C4-2B (cell line): ENCODE measurements around the gene C15orf40.
A peak's percentile ranks its signal among the peaks of the same experiment; 100 is the strongest.
"Not testable (repeated sequence)": the region's sequence is repeated elsewhere in the genome, so short reads cannot be mapped to it uniquely, and the experiment has no call there.

Experiments
- H3K27ac ChIP-seq: fragments of 450-650 bp; 2 replicates; pipeline ENCODE4 v1.5.1; 2017
- CTCF ChIP-seq: fragments of 450-650 bp; conservative IDR thresholded peaks from 2 replicates; pipeline ENCODE4 v1.5.1; 2017; ENCODE audit warnings: mild to moderate bottlenecking
- ZFX ChIP-seq: fragments of 450-650 bp; IDR thresholded peaks from 2 replicates; pipeline ENCODE4 v1.6.1; 2017

The C15orf40 gene

DNA sequence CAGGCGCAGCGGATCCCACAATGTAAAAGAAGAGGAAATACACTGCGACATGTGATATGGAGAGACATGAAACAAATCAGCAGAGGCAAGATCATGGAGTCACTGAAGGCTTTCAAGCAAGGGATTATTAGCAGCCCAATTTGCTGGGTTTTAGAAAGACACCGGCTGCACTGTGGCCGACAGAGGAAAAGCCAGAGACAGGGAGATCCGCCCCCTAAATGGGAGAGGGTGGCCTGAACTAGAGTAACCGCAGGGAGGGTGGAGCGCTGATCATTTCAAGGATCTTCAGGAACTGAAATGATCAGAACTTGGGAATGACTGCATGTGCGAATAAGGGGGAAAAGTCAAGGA lies 612 bp upstream of the C15orf40 start:
- peak overlapping the region; percentile 79 for H3K27ac ChIP-seq
- TF ChIP-seq ZFX = no peak
- TF ChIP-seq CTCF = no peak

- peak overlapping the region; percentile 79 for H3K27ac ChIP-seq
- TF ChIP-seq ZFX (no peak), CTCF (peak; percentile 87)
Observed at GRCh38 chr15:83010709-83011270, 649 bp downstream of the C15orf40 start.

DNA sequence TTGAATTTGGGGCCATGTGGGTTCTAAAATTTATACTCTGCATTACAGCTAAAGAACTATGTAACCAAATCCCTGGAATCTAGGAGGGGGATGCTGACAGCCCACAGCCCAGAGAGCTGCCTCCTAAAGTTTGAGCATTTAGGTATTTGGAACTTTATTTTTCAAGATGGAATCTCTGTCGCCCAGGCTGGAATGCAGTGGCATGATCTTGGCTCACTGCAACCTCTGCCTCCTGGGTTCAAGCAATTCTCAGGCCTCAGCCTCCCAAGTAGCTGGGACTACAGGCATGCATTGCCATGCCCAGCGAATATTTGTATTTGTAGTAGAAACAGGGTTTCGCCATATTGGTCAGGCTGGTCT lies 10.8 kb downstream of the C15orf40 start:
- peak; percentile 64 for TF ChIP-seq CTCF
- not testable (repeated sequence) for H3K27ac ChIP-seq

DNA sequence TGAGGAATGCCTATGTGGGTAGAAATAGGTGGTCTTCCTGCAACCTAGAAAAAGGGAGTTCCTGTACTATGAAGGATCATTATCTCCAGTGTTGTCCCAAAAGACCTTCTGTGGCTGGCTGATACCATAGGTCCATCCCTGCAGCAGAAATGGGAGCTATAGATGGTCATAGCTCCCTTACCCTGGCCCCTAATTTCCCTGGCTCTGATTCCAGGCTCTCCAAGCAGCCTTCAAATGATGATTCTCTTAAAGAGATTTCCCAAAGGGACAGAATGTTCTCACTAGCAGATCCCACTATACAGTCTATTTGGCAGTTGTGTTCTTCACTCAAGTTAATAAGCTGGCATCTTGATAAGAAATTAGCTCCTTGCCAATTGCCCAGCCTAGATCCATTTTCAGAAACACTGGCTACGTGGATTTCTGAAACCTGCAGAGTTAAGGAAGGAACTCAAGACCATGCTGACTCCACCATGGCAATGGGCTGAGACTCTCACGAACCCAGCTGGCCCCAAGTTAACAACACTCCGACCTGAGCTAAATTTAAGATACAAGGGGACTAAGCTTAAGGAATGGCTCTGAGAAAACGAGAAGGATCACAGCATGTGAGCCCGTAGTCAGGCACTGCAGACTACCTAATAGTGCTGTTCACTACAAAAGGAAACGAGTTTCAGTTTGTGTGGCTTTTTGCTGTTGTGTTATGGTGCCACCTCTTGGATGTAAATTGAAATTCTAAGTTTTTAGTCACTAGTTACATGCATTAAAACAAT lies 11.4 kb downstream of the C15orf40 start:
- TF ChIP-seq ZFX (no peak), CTCF (peak; percentile 87)
- peak overlapping the region; percentile 53; the same call in 1 of the 2 replicates for H3K27ac ChIP-seq

DNA sequence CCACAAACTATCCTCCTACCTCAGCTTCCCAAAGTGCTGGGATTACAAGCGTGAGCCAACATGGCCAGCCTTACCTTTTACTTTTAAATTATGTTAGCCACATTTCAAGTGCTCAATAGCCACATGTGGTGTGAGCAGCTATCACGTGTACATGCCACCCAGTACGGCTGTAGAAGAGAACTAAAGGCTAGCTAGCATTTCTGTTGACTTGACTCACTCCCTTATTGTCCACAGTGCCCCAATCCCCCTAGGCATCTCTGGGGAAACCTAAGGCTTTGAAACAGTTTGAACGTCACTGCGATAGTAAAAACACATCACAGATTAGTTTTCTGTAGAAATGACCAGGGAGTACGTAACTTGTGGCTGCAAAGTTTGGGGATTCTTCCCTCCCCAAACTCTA lies 12.0 kb downstream of the C15orf40 start:
- H3K27ac ChIP-seq = no peak overlapping the region; the same call in 1 of the 2 replicates
- no peak for TF ChIP-seq CTCF
- no peak for TF ChIP-seq ZFX

- H3K27ac ChIP-seq = no peak overlapping the region
- TF ChIP-seq ZFX (no peak), CTCF (no peak)
Observed at GRCh38 chr15:82995938-82996337, 15.5 kb downstream of the C15orf40 start.

- TF ChIP-seq CTCF = no peak
- no peak for TF ChIP-seq ZFX
- no peak overlapping the region for H3K27ac ChIP-seq
Observed at GRCh38 chr15:82995076-82995475, 16.4 kb downstream of the C15orf40 start.
